Measurements from ENCODE around the gene BNIP5.

Gene BNIP5

DNA sequence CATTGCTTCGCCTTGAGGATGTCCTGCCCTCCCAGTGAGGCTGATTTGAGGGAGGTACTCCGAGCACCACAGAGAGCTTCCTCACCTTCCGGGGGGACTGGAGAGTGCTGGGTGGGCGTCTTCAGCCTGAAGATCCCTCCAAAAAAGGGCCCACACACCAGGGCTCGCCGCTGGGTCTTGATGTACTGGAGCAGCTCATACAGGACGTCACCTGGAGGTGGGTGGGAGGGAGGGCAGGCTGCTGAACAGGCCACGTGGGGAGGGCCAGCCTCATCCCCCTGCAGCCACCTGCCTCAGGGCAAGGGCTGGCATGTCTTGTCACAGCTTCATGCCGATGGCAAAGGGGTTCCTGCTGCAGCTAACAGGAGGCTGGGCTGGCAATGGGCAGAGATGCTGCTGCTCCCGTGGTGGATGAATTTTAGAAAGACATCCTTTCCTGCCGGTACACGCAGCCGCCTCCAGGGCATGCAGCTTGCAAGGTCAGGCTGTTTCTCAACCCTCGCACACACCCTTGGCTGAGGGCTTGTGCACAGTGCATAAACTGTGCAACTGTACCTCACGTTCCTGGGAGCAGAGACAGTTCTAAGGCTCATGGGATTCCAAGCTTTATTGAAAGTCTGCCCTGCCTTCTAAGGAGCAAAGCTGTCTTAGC is 36.8 kb upstream of the BNIP5 start:
- no peak for TF ChIP-seq ZFX (IDR thresholded peaks at IDR 0.05)
- no peak overlapping the region for H3K27ac ChIP-seq

DNA sequence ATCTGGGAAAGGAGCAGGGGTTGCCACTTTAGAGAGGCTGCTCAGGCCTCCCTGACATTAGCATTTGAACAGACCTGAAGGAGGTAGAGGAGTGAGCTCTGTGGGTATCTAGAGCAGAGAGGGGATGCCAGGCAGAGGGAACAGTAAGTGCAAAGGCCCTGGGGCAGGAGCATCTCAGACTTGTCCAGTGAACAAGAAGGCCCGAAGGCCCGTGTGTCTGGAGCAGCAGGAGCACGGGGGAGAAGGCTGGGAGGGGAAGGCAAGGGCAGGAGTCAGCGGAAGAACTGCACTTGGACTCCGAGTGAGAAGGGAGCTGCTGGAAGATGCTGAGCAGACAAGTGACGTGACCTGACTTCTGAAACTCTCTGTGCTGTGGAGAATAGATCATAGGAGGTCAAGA is 35.4 kb upstream of the BNIP5 start:
- H3K27ac ChIP-seq: no peak overlapping the region
- no peak for TF ChIP-seq ZFX (IDR thresholded peaks at IDR 0.05)
- TF ChIP-seq, protein P1, sequence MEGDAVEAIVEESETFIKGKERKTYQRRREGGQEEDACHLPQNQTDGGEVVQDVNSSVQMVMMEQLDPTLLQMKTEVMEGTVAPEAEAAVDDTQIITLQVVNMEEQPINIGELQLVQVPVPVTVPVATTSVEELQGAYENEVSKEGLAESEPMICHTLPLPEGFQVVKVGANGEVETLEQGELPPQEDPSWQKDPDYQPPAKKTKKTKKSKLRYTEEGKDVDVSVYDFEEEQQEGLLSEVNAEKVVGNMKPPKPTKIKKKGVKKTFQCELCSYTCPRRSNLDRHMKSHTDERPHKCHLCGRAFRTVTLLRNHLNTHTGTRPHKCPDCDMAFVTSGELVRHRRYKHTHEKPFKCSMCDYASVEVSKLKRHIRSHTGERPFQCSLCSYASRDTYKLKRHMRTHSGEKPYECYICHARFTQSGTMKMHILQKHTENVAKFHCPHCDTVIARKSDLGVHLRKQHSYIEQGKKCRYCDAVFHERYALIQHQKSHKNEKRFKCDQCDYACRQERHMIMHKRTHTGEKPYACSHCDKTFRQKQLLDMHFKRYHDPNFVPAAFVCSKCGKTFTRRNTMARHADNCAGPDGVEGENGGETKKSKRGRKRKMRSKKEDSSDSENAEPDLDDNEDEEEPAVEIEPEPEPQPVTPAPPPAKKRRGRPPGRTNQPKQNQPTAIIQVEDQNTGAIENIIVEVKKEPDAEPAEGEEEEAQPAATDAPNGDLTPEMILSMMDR (conservative IDR thresholded peaks at IDR 0.05): no peak

DNA sequence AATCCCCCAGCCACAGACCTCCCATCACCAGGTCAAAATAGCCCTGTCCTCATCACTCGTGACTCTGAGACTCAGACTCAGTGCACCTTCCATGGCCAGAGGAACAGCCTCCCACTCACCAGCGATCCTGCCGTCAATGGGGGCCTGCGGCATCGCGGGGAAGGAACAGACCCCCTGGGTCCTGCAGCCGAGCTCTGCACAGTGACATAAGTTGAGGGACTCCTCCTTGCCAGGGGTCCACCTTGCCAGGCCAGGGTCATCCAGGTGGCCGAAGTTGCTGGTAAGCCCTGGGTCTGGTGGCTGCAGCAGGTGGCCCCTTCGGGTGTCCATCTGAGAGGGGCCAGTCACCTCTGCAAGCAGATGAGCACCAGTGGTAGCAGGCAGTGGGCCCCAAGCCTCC is 34.5 kb upstream of the BNIP5 start:
- TF ChIP-seq, protein P1 (conservative IDR thresholded peaks at IDR 0.05): no peak
- no peak for TF ChIP-seq ZFX (IDR thresholded peaks at IDR 0.05)
- no peak overlapping the region for H3K27ac ChIP-seq

DNA sequence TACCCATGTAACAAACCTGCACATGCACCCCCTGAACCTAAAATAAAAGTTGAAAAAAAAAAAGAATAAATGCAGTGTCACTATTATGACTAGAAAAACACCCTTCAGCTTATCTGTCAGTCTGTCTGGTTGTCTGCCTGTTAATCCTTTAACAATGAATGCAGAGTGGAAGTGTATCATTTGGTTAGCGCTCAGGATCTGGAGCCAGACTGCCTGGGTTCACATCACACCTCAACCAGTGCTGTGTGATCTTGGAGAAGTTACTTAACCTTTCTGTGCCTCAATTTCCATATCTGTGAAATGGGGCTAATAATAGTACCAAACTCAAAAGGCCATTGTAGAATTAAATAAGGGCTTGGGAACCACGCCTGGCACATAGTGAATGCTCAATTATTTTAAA is 34.0 kb upstream of the BNIP5 start:
- TF ChIP-seq, protein P1 (conservative IDR thresholded peaks at IDR 0.05): no peak
- TF ChIP-seq ZFX (IDR thresholded peaks at IDR 0.05): no peak
- no peak overlapping the region for H3K27ac ChIP-seq

DNA sequence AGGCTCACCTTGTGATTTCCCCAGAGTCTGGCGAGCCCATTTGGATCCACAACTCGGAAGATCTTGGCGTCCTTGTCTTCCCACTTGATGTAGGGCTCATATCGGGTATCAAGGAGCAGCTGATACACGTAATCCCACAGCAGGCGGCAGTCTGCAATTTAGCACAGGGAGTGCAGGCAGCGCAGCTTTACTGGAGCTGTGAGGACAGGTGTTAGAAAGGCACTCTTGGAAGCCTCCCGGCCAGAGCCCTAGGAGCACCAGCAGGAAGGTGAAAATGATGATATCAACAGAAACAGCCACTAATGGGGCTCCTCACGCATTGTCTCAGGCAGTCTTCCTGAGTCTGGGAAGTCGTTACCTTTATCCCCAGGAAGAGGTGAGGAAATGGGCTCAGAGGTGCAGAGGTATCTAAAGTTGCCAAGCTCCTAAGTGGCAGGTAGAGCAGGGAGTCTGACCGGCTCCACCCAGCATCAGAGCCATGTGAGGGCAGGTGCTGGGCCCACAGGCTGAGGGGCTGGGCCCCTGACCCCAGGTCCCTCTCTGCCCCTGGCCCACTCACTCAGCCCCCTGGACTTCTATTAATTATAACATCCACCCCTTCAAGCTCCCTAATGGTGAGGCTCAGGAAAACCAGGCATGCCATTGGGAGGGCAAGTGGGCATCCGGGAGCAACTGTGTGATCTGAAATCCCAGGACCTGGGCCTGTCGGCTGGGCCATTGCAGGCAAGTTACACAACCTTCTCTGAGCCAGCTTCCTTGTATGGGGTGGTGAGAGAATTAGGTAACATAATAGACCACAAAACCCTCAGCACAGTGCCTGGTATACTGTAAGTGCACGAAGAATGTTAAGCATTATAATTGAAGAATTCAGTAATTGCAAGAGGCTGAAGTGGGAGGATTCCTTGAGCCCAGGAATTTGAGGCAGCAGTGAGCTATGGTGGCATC is 32.5 kb upstream of the BNIP5 start:
- H3K27ac ChIP-seq: no peak overlapping the region
- TF ChIP-seq ZFX (IDR thresholded peaks at IDR 0.05): no peak
- TF ChIP-seq, protein P1 (conservative IDR thresholded peaks at IDR 0.05): no peak

DNA sequence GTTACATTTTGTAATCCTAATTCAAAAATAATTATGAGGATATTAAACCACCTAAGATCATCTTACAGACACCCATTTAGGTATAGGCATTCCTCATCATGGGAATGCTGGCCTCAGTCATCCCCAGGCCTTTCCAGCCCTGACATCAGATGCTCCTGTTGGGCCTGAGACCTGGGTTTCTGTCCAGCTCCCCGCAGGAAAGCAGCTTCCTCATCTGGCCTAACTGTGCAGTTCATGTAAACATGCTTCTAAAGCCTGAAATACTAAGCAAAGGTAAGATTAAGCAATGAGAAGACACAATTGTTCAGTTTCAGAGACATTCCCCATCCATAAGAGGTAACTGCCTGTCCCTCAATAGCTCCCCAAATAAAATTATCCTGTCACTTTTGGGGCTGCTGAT is 31.7 kb upstream of the BNIP5 start:
- TF ChIP-seq, protein P1 (conservative IDR thresholded peaks at IDR 0.05): no peak
- no peak for TF ChIP-seq ZFX (IDR thresholded peaks at IDR 0.05)
- no peak overlapping the region for H3K27ac ChIP-seq

DNA sequence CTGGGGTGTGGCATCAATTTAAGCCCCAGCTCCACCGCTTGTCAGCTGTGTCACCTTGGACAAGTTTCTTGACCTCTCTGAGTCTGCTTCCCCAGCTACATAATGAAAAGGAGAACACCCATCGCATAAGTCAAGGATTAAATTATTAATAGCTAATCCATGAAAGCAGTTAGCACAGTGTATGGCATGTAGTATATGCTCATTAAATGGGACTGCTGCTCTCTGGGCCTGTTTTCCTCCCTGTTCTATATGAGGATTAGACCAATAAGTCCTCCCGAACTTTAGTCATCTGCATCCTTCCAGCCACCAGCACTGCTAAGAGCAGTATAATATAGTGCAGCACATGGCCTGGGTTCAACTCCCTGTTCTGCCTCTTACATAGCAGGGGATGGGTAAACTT is 31.1 kb upstream of the BNIP5 start:
- H3K27ac ChIP-seq: no peak overlapping the region
- no peak for TF ChIP-seq ZFX (IDR thresholded peaks at IDR 0.05)
- TF ChIP-seq, protein P1 (conservative IDR thresholded peaks at IDR 0.05): no peak
